ENCODE data around the gene MEPCE. TPM values are rescaled to one million over a fixed set of nuclear protein-coding genes. Genes with fewer than 3 reads are reported as not detected.

The MEPCE gene
- total and polyA plus RNA-seq, 9 of the 15 experiments (the other 6 are each of a cell fraction or from before 2014, with no cell fraction given): 10.9 to 76.3 (median 44.1) TPM

Other genes with a start within 250 kb of the MEPCE start
Only the 7 nearest of the 18 such genes appear.
- 37.0 and 37.7 TPM in 2 replicates for gene PILRB, start 71.7 kb upstream of the MEPCE start, total RNA-seq (2014; rRNA removed)
- gene PILRB, start 71.7 kb upstream of the MEPCE start, total RNA-seq (2014; rRNA removed; fragmentation: Illumina TruSeq; extraction: Trizol): 14.4 and 25.4 TPM in 2 replicates
- 30.7 and 32.3 TPM in 2 replicates for gene PILRB, start 71.7 kb upstream of the MEPCE start, total RNA-seq (2015; rRNA removed; fragmentation: Illumina TruSeq; extraction: Trizol)
- gene PILRB, start 71.7 kb upstream of the MEPCE start, total RNA-seq (2021): 39.0 and 45.3 TPM in 2 replicates
- 39.2 and 56.1 TPM in 2 replicates for gene PILRB, start 71.7 kb upstream of the MEPCE start, polyA plus RNA-seq (2011; rRNA removed)
- 49.9 and 56.7 TPM in 2 replicates for gene PILRB, start 71.7 kb upstream of the MEPCE start, polyA plus RNA-seq (2014; fragmentation: Illumina TruSeq; extraction: Trizol)
- 1 to 10 TPM; 6.2 to 7.1 TPM for gene PILRB, start 71.7 kb upstream of the MEPCE start, polyA plus RNA-seq (2014; fragmentation: Nextera tagmentation; extraction: Ambion mirVana)
- gene PILRB, start 71.7 kb upstream of the MEPCE start, polyA plus RNA-seq (2014; rRNA removed): 94.6 and 99.3 TPM in 2 replicates
- 0.23 and 0.41 TPM in 2 replicates for gene PILRA, start 56.3 kb upstream of the MEPCE start, total RNA-seq (2014; rRNA removed)
- gene PILRA, start 56.3 kb upstream of the MEPCE start, total RNA-seq (2014; rRNA removed; fragmentation: Illumina TruSeq; extraction: Trizol): 0.32 and 0.47 TPM in 2 replicates
- gene PILRA, start 56.3 kb upstream of the MEPCE start, total RNA-seq (2015; rRNA removed; fragmentation: Illumina TruSeq; extraction: Trizol): 0.34 and 0.65 TPM in 2 replicates
- 0.83 and 0.95 TPM in 2 replicates for gene PILRA, start 56.3 kb upstream of the MEPCE start, total RNA-seq (2021)
- 1.8 and 3.1 TPM in 2 replicates for gene PILRA, start 56.3 kb upstream of the MEPCE start, polyA plus RNA-seq (2011; rRNA removed)
- 0.73 and 0.93 TPM in 2 replicates for gene PILRA, start 56.3 kb upstream of the MEPCE start, polyA plus RNA-seq (2014; fragmentation: Illumina TruSeq; extraction: Trizol)
- gene PILRA, start 56.3 kb upstream of the MEPCE start, polyA plus RNA-seq (2014; fragmentation: Nextera tagmentation; extraction: Ambion mirVana): under 1 TPM; 0.13 to 0.21 TPM
- gene PILRA, start 56.3 kb upstream of the MEPCE start, polyA plus RNA-seq (2014; rRNA removed): 0.62 and 1.6 TPM in 2 replicates
- 1.3 and 1.7 TPM in 2 replicates for gene ZCWPW1, start 1.1 kb upstream of the MEPCE start, total RNA-seq (2014; rRNA removed)
- gene ZCWPW1, start 1.1 kb upstream of the MEPCE start, total RNA-seq (2014; rRNA removed; fragmentation: Illumina TruSeq; extraction: Trizol): 0.84 and 1.8 TPM in 2 replicates
- gene ZCWPW1, start 1.1 kb upstream of the MEPCE start, total RNA-seq (2015; rRNA removed; fragmentation: Illumina TruSeq; extraction: Trizol): 1.2 and 1.7 TPM in 2 replicates
- 0.86 and 0.94 TPM in 2 replicates for gene ZCWPW1, start 1.1 kb upstream of the MEPCE start, total RNA-seq (2021)
- 1.5 and 1.7 TPM in 2 replicates for gene ZCWPW1, start 1.1 kb upstream of the MEPCE start, polyA plus RNA-seq (2011; rRNA removed)
- 0.79 and 1.4 TPM in 2 replicates for gene ZCWPW1, start 1.1 kb upstream of the MEPCE start, polyA plus RNA-seq (2014; fragmentation: Illumina TruSeq; extraction: Trizol)
- under 1 TPM; 0.18 to 0.41 TPM for gene ZCWPW1, start 1.1 kb upstream of the MEPCE start, polyA plus RNA-seq (2014; fragmentation: Nextera tagmentation; extraction: Ambion mirVana)
- gene ZCWPW1, start 1.1 kb upstream of the MEPCE start, polyA plus RNA-seq (2014; rRNA removed): 0.61 and 1.6 TPM in 2 replicates
- 127 and 152 TPM in 2 replicates for gene PPP1R35, start 6.7 kb downstream of the MEPCE start, total RNA-seq (2014; rRNA removed)
- 18.9 and 25.9 TPM in 2 replicates for gene PPP1R35, start 6.7 kb downstream of the MEPCE start, total RNA-seq (2014; rRNA removed; fragmentation: Illumina TruSeq; extraction: Trizol)
- 44.9 and 47.9 TPM in 2 replicates for gene PPP1R35, start 6.7 kb downstream of the MEPCE start, total RNA-seq (2015; rRNA removed; fragmentation: Illumina TruSeq; extraction: Trizol)
- 124 and 135 TPM in 2 replicates for gene PPP1R35, start 6.7 kb downstream of the MEPCE start, total RNA-seq (2021)
- 28.2 and 31.7 TPM in 2 replicates for gene PPP1R35, start 6.7 kb downstream of the MEPCE start, polyA plus RNA-seq (2011; rRNA removed)
- gene PPP1R35, start 6.7 kb downstream of the MEPCE start, polyA plus RNA-seq (2014; fragmentation: Illumina TruSeq; extraction: Trizol): 19.4 and 33.7 TPM in 2 replicates
- gene PPP1R35, start 6.7 kb downstream of the MEPCE start, polyA plus RNA-seq (2014; fragmentation: Nextera tagmentation; extraction: Ambion mirVana): 1 to 10 TPM; 2.9 to 5.9 TPM
- 153 and 185 TPM in 2 replicates for gene PPP1R35, start 6.7 kb downstream of the MEPCE start, polyA plus RNA-seq (2014; rRNA removed)
- 0.14 and 0.29 TPM in 2 replicates for gene SPACDR, start 34.4 kb downstream of the MEPCE start, total RNA-seq (2014; rRNA removed)
- not detected in 2 replicates for gene SPACDR, start 34.4 kb downstream of the MEPCE start, total RNA-seq (2014; rRNA removed; fragmentation: Illumina TruSeq; extraction: Trizol)
- 0.29 and 0.41 TPM in 2 replicates for gene SPACDR, start 34.4 kb downstream of the MEPCE start, total RNA-seq (2015; rRNA removed; fragmentation: Illumina TruSeq; extraction: Trizol)
- gene SPACDR, start 34.4 kb downstream of the MEPCE start, total RNA-seq (2021): 0.55 and 1.2 TPM in 2 replicates
- 0.18 and 0.20 TPM in 2 replicates for gene SPACDR, start 34.4 kb downstream of the MEPCE start, polyA plus RNA-seq (2011; rRNA removed)
- 0.13 and 0.24 TPM in 2 replicates for gene SPACDR, start 34.4 kb downstream of the MEPCE start, polyA plus RNA-seq (2014; fragmentation: Illumina TruSeq; extraction: Trizol)
- gene SPACDR, start 34.4 kb downstream of the MEPCE start, polyA plus RNA-seq (2014; fragmentation: Nextera tagmentation; extraction: Ambion mirVana): under 1 TPM; 0.07 to 0.11 TPM
- 0.12 and 0.15 TPM in 2 replicates for gene SPACDR, start 34.4 kb downstream of the MEPCE start, polyA plus RNA-seq (2014; rRNA removed)
- 77.6 and 102 TPM in 2 replicates for gene TSC22D4, start 49.4 kb downstream of the MEPCE start, total RNA-seq (2014; rRNA removed)
- gene TSC22D4, start 49.4 kb downstream of the MEPCE start, total RNA-seq (2014; rRNA removed; fragmentation: Illumina TruSeq; extraction: Trizol): 10.1 and 13.1 TPM in 2 replicates
- 31.3 and 33.9 TPM in 2 replicates for gene TSC22D4, start 49.4 kb downstream of the MEPCE start, total RNA-seq (2015; rRNA removed; fragmentation: Illumina TruSeq; extraction: Trizol)
- 102 and 107 TPM in 2 replicates for gene TSC22D4, start 49.4 kb downstream of the MEPCE start, total RNA-seq (2021)
- 14.2 and 18.8 TPM in 2 replicates for gene TSC22D4, start 49.4 kb downstream of the MEPCE start, polyA plus RNA-seq (2011; rRNA removed)
- gene TSC22D4, start 49.4 kb downstream of the MEPCE start, polyA plus RNA-seq (2014; fragmentation: Illumina TruSeq; extraction: Trizol): 28.7 and 51.7 TPM in 2 replicates
- under 1 TPM; 0.37 to 0.92 TPM for gene TSC22D4, start 49.4 kb downstream of the MEPCE start, polyA plus RNA-seq (2014; fragmentation: Nextera tagmentation; extraction: Ambion mirVana)
- 57.9 and 61.0 TPM in 2 replicates for gene TSC22D4, start 49.4 kb downstream of the MEPCE start, polyA plus RNA-seq (2014; rRNA removed)
- gene NYAP1, start 54.1 kb downstream of the MEPCE start, total RNA-seq (2014; rRNA removed): 0.32 and 0.98 TPM in 2 replicates
- 0.11 and 0.13 TPM in 2 replicates for gene NYAP1, start 54.1 kb downstream of the MEPCE start, total RNA-seq (2014; rRNA removed; fragmentation: Illumina TruSeq; extraction: Trizol)
- gene NYAP1, start 54.1 kb downstream of the MEPCE start, total RNA-seq (2015; rRNA removed; fragmentation: Illumina TruSeq; extraction: Trizol): 0.15 and 0.22 TPM in 2 replicates
- 0.82 and 0.87 TPM in 2 replicates for gene NYAP1, start 54.1 kb downstream of the MEPCE start, total RNA-seq (2021)
- gene NYAP1, start 54.1 kb downstream of the MEPCE start, polyA plus RNA-seq (2011; rRNA removed): 0.09 and 0.13 TPM in 2 replicates
- gene NYAP1, start 54.1 kb downstream of the MEPCE start, polyA plus RNA-seq (2014; fragmentation: Illumina TruSeq; extraction: Trizol): 0.13 and 0.17 TPM in 2 replicates
- not detected for gene NYAP1, start 54.1 kb downstream of the MEPCE start, polyA plus RNA-seq (2014; fragmentation: Nextera tagmentation; extraction: Ambion mirVana)
- 0.88 and 1.0 TPM in 2 replicates for gene NYAP1, start 54.1 kb downstream of the MEPCE start, polyA plus RNA-seq (2014; rRNA removed)